Hepatocyte (in vitro differentiated cells): ENCODE measurements around the gene ERGIC1.

Experiments
- EZH2 ChIP-seq: fragments of 200-600 bp; sonication (generic); IDR thresholded peaks from 2 replicates; pipeline ENCODE4 v1.6.1; 2016; ENCODE audit warnings: antibody characterized with exemption, mild to moderate bottlenecking, borderline replicate concordance
- EZH2phosphoT487 ChIP-seq: fragments of 200-600 bp; sonication (generic); IDR thresholded peaks from one replicate; pipeline ENCODE4 v1.6.1; 2018; ENCODE audit warnings: antibody characterized with exemption, mild to moderate bottlenecking, low read depth, moderate library complexity; ENCODE audit not compliant: unreplicated experiment, severe bottlenecking
- TF ChIP-seq, protein P1 (sequence below): fragments of 200-600 bp; sonication (generic); IDR thresholded peaks from 2 replicates; pipeline ENCODE4 v1.5.1; 2016; ENCODE audit warnings: antibody characterized with exemption, mild to moderate bottlenecking; ENCODE audit not compliant: poor library complexity

DNA sequence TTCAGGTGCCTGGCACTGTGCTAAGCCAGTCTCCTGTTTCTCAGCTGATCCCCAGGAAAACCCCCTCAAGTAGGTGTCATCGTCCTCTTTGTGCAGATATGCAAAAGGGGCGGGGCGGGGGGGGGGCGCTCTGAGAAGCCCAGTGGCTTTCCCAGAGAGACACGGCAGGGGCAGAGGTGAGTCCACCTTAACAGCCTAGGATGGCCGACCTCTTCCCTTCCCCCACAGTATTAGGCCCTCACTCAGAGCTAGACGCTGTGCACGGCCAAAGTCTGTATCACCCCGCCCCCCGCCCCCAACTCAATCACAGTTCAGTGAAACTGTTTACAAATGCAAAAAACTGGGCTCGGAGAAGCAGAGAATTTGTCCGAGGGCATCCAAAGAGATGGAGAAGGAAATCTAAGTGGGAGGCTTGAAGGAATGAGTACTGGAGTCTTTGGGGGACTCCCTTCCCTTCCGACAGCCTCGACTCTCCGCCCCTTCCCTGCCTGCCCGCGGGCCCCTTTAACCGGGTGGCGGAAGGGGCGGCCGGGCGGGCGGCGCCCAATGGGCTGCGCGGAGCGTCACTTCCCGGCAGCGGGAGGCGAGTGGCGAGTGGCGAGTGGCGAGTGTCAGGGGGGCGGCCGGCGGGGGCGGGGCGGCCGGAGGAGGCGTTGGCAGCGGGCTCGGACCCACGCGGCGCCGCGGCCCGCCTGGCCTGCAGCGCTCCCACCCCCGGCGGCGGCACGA lies at the start of gene ERGIC1:
- TF ChIP-seq EZH2 (no peak), EZH2phosphoT487 (no peak)
- TF ChIP-seq, protein P1, sequence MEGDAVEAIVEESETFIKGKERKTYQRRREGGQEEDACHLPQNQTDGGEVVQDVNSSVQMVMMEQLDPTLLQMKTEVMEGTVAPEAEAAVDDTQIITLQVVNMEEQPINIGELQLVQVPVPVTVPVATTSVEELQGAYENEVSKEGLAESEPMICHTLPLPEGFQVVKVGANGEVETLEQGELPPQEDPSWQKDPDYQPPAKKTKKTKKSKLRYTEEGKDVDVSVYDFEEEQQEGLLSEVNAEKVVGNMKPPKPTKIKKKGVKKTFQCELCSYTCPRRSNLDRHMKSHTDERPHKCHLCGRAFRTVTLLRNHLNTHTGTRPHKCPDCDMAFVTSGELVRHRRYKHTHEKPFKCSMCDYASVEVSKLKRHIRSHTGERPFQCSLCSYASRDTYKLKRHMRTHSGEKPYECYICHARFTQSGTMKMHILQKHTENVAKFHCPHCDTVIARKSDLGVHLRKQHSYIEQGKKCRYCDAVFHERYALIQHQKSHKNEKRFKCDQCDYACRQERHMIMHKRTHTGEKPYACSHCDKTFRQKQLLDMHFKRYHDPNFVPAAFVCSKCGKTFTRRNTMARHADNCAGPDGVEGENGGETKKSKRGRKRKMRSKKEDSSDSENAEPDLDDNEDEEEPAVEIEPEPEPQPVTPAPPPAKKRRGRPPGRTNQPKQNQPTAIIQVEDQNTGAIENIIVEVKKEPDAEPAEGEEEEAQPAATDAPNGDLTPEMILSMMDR: no peak
